T47D (cell line): ENCODE measurements around the gene CAD.

ENCODE experiments used
- DNase-seq, 2 experiments: peaks; one replicate each; pipeline versions ENCODE4 v3.0.0 to v3.0.0-alpha.2; 2011 to 2012; ENCODE audit warnings: low read depth in 1 of 2, low spot score in 1 of 2
- JUND ChIP-seq: IDR thresholded peaks from 2 replicates; pipeline ENCODE4 v1.6.1; 2012; ENCODE audit warnings: low read depth
- in situ Hi-C: cut with HindIII; loops from 2 replicates; pipeline ENCODE4 v1.10.0; 2016; ENCODE audit warnings: low sequenced_read_pairs, low pct_unique_long_range_greater_than_20kb

The CAD gene

DNA sequence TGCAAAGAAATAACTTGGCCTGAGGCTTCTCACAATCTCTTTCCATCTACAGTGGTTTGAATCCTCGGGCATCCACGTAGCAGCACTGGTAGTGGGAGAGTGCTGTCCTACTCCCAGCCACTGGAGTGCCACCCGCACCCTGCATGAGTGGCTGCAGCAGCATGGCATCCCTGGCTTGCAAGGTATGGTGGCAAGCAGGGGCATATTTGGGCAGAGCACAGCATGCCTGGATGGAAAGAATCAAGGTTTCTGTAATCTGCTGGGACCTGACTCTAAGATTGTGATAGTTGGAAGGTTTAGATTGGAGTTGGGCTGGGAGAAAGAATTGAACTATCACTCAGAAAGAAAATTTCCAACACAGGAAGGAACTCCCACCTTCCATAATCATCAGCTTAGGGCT is 4.0 kb downstream of the CAD start:
- in situ Hi-C loops, result no loop called here
- DNase-seq, result no peak

DNA sequence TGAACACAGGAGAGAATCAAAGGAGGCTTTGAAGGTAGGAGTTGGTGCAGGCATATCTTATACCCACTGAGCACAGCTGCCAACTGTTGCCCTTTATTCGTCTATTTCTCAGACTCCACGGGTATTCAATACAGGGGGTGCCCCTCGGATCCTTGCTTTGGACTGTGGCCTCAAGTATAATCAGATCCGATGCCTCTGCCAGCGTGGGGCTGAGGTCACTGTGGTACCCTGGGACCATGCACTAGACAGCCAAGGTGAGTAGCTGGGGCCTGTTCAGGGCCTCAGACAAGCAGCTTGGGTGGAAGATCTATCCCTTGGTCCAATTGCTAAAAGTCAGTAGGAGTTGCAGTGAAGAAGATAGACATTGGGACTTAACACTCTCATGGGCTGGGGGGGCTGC is 5.2 kb downstream of the CAD start:
- DNase-seq, result no peak
- TF ChIP-seq JUND, result no peak
- in situ Hi-C loops, result no loop called here

More for the DNA sequence above, 4.0 kb downstream of the CAD start:
- TF ChIP-seq JUND, result no peak

DNA sequence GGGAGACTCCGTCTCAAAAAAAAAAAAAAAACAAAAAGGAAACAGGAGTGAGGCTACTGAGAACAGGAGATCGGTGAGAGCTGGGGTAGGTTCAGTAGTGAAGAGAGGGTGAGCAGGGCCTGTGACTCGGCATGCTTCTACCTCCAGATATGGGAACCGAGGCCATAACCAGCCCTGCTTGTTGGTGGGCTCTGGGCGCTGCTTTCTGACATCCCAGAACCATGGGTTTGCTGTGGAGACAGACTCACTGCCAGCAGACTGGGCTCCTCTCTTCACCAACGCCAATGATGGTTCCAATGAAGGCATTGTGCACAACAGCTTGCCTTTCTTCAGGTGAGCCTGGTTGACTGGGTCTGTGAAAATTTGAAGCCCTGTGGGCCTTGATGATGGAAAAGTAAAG is 6.2 kb downstream of the CAD start:
- DNase-seq, result no peak
- TF ChIP-seq JUND, result no peak
- in situ Hi-C loops, result no loop called here

DNA sequence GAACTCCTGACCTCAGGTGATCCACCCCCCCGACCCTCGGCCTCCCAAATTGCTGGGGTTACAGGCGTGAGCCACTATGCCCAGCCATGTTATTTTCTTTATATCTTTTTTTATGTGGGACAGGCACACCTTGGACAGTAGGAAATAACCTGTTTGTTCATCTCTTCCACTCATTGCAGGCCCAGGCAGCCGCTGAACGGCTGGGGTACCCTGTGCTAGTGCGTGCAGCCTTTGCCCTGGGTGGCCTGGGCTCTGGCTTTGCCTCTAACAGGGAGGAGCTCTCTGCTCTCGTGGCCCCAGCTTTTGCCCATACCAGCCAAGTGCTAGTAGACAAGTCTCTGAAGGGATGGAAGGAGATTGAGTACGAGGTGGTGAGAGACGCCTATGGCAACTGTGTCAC is 8.4 kb downstream of the CAD start:
- TF ChIP-seq JUND, result no peak
- in situ Hi-C loops, result no loop called here

DNA sequence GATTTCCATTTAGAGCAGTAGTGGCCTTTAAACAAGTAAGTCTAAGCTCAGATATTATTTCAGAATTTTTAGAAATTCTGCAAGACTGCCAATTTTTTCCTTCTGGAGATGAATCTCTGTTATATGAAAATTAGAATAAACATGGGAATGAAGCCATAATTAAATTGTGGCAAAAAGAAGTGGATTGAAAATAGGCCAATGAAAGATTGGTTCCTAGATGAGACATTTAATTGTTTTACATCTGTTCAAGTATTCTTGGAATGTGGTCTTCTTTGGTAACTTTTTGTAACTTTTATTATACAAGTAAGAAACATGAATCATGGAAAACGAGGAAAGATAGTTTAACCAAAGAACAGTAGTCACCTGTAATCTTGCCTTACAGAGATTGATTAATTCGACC is 10.3 kb downstream of the CAD start:
- DNase-seq, result no peak
- TF ChIP-seq JUND, result no peak
- in situ Hi-C loops, result no loop called here

More for the DNA sequence above, 8.4 kb downstream of the CAD start:
- DNase-seq, result no peak

DNA sequence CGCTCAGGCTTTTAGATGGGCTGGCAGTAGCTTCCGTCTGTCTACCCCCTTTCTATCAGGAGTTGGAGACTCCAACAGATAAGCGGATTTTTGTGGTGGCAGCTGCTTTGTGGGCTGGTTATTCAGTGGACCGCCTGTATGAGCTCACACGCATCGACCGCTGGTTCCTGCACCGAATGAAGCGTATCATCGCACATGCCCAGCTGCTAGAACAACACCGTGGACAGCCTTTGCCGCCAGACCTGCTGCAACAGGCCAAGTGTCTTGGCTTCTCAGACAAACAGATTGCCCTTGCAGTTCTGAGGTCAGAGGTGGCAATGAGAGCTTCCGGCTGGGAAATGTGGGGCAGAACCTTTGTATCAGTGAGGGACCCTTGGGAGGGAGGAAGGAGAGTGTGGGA is 14.8 kb downstream of the CAD start:
- in situ Hi-C loops, result no loop called here
- no peak for DNase-seq
- no peak for TF ChIP-seq JUND

DNA sequence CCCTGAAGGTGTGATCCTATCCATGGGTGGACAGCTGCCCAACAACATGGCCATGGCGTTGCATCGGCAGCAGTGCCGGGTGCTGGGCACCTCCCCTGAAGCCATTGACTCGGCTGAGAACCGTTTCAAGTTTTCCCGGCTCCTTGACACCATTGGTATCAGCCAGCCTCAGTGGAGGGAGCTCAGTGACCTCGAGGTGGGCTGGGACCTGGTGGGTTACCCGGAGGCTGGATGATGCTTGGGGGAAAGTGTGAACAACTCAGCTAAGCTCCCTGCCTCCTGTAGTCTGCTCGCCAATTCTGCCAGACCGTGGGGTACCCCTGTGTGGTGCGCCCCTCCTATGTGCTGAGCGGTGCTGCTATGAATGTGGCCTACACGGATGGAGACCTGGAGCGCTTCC is 16.2 kb downstream of the CAD start:
- no peak for TF ChIP-seq JUND

DNA sequence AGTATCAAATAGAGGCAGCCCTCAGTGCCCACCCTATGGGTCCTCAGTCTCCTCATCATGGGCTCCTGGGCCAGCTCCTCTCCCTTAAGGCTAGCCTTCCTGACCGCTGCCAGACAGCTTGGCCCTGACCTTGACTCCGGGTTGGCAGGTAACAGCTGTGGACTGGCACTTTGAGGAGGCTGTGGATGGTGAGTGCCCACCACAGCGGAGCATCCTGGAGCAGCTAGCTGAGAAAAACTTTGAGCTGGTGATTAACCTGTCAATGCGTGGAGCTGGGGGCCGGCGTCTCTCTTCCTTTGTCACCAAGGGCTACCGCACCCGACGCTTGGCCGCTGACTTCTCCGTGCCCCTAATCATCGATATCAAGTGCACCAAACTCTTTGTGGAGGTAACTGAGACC is 19.0 kb downstream of the CAD start:
- no peak for DNase-seq
- no peak for TF ChIP-seq JUND
- in situ Hi-C loops, result no loop called here

More for the DNA sequence above, 16.2 kb downstream of the CAD start:
- in situ Hi-C loops, result no loop called here
- DNase-seq, result no peak

DNA sequence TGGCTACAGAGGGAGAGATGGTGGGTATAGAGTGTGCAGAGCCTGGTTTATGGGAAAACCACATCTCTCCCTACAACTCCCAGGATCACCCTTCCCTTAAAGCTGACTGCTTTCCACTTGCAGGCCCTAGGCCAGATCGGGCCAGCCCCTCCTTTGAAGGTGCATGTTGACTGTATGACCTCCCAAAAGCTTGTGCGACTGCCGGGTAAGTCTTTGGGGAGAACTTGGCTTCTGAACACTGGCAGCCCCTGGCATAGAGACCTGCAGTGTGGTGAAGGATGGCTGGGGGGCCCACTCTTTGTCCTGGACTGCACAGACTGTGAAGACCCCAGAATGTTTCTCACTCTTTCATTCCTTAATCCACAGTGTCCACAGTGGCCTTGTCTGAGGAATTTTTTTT is 19.5 kb downstream of the CAD start:
- in situ Hi-C loops, result no loop called here
- TF ChIP-seq JUND, result no peak
- DNase-seq, result no peak

DNA sequence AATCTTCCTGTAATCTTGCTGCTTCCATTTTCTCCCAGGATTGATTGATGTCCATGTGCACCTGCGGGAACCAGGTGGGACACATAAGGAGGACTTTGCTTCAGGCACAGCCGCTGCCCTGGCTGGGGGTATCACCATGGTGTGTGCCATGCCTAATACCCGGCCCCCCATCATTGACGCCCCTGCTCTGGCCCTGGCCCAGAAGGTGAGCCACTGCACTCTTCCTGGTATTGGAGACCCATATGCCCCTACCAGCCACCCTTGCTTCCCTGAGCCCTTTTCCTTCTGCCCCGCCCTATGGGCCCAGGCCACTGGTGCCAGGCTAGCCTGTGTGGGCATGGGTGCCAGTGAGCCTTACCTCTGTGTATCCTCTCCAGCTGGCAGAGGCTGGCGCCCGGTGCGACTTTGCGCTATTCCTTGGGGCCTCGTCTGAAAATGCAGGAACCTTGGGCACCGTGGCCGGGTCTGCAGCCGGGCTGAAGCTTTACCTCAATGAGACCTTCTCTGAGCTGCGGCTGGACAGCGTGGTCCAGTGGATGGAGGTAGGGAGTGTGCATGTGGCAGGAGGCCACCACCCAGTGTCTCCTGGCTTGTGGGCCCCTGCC is 20.3 kb downstream of the CAD start:
- no peak for DNase-seq
- no peak for TF ChIP-seq JUND
- in situ Hi-C loops, result no loop called here

DNA sequence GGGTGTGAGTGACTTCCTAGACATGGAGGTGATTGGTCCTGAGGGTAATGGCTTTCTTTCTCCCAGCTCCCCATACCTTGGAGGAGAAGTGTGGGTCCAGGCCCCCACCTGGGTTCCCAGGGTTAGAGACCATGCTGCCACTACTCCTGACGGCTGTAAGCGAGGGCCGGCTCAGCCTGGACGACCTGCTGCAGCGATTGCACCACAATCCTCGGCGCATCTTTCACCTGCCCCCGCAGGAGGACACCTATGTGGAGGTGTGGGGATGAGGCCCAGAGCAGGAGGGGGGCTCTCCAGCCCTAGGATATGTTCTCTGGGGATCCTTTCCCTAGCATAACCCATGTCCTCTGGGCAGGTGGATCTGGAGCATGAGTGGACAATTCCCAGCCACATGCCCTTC is 21.8 kb downstream of the CAD start:
- in situ Hi-C loops, result no loop called here
- no peak for TF ChIP-seq JUND
- DNase-seq, result no peak

DNA sequence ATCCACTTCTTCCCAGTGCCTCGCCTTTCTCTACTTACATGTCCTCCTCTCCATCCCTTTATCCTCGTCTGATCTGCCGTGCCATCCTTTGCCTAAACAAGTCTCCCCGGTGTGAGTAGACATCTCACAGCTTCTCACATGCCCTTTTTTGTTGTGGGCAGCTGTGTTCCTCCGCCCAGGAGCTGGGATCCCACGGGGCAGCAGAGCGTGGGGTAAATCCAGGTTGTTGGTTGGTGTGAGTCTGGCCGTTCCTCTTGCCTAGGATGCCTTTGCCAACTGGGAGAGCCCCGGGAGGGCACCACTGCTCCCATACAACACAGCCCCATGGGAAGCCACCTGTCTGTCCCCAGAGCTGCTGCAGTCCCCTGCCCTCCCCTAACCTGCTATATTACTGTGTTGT is 23.2 kb downstream of the CAD start:
- no peak for DNase-seq

DNA sequence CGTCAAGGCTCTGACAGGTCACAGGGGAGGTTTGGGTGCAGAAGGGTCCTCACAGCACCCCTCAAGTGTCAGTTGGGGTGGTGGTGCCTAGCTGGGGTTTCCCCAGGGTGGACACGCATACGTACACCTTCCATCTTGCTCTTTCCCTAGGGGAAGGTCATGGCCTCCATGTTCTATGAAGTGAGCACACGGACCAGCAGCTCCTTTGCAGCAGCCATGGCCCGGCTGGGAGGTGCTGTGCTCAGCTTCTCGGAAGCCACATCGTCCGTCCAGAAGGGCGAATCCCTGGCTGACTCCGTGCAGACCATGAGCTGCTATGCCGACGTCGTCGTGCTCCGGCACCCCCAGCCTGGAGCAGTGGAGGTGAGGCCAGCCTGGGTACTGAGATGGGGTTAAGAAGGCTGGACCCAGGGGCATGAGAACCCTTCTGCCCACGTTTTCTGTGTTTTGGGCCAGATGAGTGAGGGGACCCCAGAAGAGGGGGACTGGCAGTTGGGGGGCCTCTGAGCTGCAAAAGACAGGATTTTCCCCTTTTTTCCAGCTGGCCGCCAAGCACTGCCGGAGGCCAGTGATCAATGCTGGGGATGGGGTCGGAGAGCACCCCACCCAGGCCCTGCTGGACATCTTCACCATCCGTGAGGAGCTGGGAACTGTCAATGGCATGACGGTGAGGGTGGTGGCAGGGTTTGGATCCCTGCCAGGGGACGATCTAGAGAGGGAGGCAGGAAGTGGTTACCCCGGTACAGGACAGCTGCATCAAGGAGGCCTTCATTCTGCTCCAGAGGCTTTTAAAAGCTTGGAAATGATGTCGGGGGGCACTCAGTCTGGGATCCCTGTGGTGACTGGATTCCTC is 24.8 kb downstream of the CAD start:
- no peak for TF ChIP-seq JUND
- no peak for DNase-seq
- in situ Hi-C loops, result no loop called here

More for the DNA sequence above, 23.2 kb downstream of the CAD start:
- in situ Hi-C loops, result no loop called here
- no peak for TF ChIP-seq JUND
